IPS DF 19.7 (cell line): ENCODE data around the gene PIP4K2A.
"Not testable (repeated sequence)": the region's sequence is repeated elsewhere in the genome, so short reads cannot be mapped to it uniquely, and the experiment has no call there.

Experiments
- DNase-seq: peaks from one replicate; pipeline ENCODE4 v3.0.0-alpha.2; 2013; ENCODE audit warnings: low read depth, low spot score

The PIP4K2A gene

DNA sequence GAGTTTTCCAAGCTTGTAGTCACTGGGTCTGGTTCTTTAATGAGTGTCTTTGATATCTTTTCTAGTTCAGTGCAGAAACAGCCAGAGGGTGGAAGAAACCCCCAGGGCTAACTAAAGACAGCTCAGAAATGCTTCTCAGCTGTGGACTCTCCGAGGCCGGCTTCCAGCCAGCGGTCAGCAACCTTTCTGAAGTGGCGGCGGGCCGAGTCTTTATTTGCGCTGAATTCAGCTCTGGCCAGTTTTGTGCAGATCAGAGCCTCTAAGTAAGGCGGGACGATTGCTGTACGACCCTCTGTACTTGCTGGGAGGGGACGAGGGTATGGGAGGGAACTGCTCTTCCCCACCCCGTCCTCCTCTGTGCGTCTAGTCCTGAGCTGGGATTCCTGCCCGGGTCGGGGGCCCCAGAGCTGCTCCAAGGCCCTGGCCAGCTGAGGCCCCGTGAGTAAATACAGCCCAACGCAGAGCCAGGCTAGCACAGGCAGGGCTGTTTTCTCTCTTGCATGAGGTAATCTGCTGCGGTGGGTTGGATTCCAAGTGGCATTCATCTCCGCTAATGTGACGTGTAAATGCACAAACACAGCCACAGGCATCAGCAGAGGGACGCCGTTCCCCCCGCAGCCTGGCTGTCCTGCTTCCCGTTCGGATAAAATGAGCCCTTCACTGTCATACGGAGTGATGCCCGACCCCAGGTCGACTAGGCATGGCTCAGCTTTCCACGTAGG lies 159.8 kb downstream of the PIP4K2A start:
- DNase-seq, result no peak

- DNase-seq, result no peak
Measured at GRCh38 chr10:22553452-22553995, 160.9 kb downstream of the PIP4K2A start.

DNA sequence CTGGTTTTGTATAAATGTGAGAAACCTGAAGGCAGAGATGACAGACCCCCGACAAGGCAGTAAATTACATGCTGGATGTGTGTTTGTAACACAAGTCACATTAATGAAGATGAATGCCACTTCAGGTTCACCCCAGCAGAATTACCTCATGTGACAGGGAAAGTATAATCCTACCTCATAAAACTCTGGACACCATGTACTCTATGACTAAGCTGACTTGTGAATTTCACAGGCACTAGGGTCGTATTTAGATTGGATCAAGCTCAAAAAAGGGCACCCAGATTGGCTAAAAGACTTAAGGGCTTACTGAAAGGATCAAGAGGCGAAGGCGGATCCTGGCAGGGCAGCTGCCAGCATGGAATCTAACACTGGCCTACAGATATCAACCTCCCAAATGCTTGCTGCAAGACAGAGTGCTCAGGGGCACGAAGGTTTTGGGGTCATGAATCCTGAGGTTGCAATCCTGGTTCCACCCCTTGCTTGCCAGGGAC lies 161.4 kb downstream of the PIP4K2A start:
- DNase-seq, result no peak

- DNase-seq, result no peak
Measured at GRCh38 chr10:22551681-22552365, 162.6 kb downstream of the PIP4K2A start.

DNA sequence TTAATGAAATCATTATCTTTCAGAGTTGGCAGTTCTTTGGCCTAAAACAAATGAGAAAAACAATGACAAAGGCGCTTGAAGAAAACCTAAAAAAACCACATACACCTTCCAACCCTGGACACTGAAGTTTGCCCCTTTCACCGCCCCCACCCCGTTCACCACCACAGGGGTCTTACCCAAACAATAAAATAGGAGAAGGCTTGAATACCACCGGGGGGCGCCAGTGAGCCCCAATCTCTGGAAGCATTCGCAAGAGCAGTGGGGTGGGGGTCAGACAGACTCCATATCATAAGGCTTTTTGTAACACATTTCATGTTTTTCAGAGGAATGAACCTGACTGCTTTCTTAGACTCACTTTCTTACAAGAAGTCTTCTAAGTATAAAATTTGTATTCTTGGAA lies 163.6 kb downstream of the PIP4K2A start:
- DNase-seq, result no peak

DNA sequence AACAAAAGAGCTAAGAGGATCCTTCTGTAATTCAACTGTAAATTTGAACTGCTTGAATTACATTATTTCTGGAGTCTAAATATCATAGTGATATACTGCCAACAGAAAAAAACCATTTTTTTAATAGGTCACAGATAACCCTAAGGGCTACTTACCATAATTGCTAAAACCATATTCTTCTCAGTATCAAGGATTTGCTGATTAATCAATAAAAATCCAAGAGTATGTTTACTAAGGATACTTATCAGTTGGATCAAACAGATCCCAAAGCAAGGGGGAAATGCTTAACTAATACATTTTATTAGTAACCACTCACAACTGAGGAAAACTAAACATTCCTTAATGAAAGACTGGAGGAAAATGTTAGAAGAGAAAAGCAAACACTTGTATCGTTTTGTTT lies 166.0 kb downstream of the PIP4K2A start:
- no peak for DNase-seq

DNA sequence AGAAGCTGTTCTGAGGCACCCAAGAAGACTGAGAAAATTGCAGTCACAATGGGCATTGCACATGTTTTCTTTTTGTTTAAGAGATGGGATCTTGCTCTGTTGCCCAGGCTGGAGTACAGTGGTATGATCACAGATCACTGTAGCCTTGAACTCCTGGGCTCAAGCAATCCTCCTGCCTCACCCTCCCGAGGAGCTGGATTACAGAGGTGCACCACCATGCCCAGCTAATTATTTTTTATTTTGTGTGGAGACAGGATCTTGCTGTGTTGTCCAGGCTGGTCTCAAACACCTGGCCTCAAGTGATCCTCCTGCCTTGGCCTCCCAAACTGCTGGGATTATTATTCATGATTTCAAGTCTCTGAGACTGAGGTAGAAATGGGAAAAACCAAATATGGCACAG lies 168.7 kb downstream of the PIP4K2A start:
- DNase-seq, result no peak

- DNase-seq, result no peak
Measured at GRCh38 chr10:22544325-22545068, 169.9 kb downstream of the PIP4K2A start.

DNA sequence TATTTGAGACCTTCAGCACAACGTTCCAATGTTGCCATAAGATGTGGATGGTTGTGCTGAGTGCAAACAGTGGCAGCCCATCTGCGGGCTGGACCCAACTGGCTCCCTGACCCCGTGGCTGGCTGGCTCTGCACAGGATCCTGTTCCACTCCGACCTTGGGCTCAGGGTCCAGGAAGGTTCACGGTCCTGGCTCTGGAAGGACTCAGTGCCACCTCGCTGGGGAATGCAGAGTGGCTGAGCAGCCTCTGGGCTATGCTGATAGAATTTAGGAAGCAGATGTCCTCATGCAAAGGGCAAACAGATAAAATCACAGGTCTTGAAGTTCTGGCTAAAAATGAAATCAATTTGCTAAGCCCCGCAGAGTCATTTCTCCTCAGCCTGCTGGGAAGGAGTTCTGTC lies 171.6 kb downstream of the PIP4K2A start:
- no peak for DNase-seq

GRCh38 chr10:22541900-22542299 lies 172.5 kb downstream of the PIP4K2A start:
- no peak for DNase-seq

DNA sequence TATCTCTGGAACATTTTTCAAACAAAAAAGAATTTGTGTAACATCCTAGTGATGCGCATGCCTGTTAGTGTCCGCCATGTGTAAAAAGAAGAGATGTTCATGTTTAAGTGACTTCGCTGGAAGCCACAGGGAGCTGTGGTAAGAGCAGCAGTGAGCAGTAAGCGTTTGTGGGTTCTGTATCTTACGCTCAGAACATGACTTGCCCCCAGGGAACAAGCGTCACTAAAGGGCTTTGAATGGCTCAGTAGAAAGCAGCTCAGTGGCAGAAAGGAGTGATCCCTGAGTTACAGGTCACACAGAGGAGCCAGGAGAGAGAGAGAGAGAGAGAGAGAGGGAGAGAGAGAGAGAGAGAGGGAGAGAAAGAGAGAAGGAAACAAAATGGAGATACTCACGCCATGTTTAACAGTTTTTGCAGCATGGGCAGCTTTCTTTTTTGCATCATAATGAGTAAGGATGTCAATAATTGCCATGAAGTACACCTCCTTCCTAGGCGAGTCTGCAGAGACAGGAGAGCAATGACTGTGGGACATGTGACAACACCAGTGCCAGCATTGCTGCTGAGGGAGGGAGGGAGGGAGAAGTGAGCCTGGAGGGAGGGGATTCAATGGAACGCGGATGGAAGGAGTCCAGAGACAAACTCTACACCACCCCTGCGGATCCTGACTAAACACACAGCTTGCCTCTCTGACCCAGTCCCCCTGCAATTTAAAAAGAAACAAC lies 174.6 kb downstream of the PIP4K2A start:
- no peak for DNase-seq

- DNase-seq, result no peak
Measured at GRCh38 chr10:22537810-22538209, 176.6 kb downstream of the PIP4K2A start.

- no peak for DNase-seq
Measured at GRCh38 chr10:22536620-22537019, 177.8 kb downstream of the PIP4K2A start.

GRCh38 chr10:22534849-22535604 lies 179.4 kb downstream of the PIP4K2A start:
- no peak for DNase-seq

DNA sequence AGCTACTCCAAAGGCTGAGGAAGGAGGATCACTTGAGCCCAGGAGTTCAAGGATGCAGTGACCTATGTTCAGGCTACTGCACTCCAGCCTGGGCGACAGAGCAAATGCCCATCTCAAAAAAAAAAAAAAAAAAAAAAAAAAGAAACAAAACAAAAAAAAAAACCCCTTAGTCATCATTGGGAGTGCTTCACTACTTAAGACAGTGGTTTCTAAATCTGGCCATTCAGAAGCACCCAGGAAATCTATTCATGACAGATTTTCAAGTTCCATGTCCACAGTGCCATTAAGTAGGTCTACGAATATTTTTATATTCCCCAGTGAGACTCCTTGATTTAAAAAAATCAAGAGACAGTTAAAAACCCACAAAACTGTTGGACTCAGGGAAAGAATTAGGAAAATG lies 182.9 kb downstream of the PIP4K2A start:
- no peak for DNase-seq

GRCh38 chr10:22531008-22531407 lies 183.4 kb downstream of the PIP4K2A start:
- DNase-seq, result no peak

DNA sequence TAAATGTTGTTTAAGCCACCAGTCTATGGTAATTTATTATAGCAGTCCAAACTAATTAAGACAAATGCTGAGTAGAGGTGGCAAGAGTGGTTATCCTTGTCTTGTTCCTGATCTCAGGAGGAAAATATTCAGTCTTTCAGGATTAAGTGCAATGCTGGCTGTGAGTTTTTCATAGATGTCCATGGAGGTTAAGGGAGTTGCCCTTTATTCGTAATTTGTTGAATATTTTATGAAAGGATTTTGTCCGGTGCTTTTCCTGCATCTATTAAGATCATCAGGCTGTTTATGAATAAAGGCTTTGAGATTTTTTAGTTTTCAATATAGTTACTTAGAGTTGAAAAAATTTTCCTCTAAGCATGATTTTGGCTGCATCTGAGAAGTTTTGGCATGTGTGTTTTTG lies 186.9 kb downstream of the PIP4K2A start:
- no peak for DNase-seq

DNA sequence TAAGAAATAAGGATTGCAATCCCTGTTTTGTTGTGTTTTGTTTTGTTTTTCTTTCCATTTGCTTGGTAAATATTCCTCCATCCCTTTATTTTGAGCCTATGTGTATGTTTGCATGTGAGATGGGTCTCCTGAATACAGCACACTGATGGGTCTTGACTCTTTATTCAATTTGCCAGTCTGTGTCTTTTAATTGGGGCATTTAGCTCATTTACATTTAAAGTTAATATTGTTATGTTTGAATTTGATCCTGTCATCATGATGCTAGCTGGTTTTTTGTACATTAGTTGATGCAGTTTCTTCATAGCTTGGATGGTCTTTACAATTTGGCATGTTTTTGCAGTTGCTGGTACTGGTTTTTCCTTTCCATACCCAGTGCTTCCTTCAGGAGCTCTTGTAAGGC lies 190.0 kb downstream of the PIP4K2A start:
- not testable (repeated sequence) for DNase-seq

DNA sequence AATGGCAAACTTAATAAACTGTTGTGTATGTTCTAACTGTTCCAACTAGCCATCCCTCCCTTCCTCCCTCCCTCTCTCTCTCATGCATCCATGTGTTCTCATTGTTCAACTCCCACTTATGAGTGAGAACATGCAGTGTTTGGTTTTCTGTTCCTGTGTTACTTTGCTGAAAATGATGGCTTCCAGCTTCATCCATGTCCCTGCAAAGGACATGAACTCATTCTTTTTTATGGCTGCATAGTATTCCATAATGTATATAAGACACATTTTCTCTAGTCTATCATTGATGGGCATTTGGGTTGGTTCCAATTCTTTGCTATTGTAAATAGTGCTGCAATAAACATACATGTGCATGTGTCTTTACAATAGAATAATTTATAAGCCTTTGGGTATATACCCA lies 193.7 kb downstream of the PIP4K2A start:
- DNase-seq, result not testable (repeated sequence)

- DNase-seq, result no peak
Measured at GRCh38 chr10:22518167-22518724, 196.1 kb downstream of the PIP4K2A start.
